Activated gamma-delta T cell (primary cell): ENCODE data around the gene CREB5.

Experiments
- DNase-seq: peaks from one replicate; lab custom pipeline; 2025; lab: John Stamatoyannopoulos, UW

Gene CREB5

GRCh38 chr7:28709748-28710147 is 297.4 kb downstream of the CREB5 start:
- DNase-seq: no peak

GRCh38 chr7:28711114-28711513 is 298.8 kb downstream of the CREB5 start:
- no peak for DNase-seq

GRCh38 chr7:28714459-28715120 is 302.3 kb downstream of the CREB5 start:
- DNase-seq: no peak

- DNase-seq: no peak
Observed at GRCh38 chr7:28717445-28718054, 305.2 kb downstream of the CREB5 start.

- DNase-seq: no peak
Observed at GRCh38 chr7:28718055-28718481, 305.8 kb downstream of the CREB5 start.

- DNase-seq: no peak
Observed at GRCh38 chr7:28718545-28718944, 306.2 kb downstream of the CREB5 start.

- no peak for DNase-seq
Observed at GRCh38 chr7:28722684-28723083, 310.4 kb downstream of the CREB5 start.

- no peak for DNase-seq
Observed at GRCh38 chr7:28723336-28723735, 311.0 kb downstream of the CREB5 start.

- DNase-seq: no peak
Observed at GRCh38 chr7:28724563-28724962, 312.2 kb downstream of the CREB5 start.

- no peak for DNase-seq
Observed at GRCh38 chr7:28725045-28725642, 312.8 kb downstream of the CREB5 start.

- DNase-seq: no peak
Observed at GRCh38 chr7:28725911-28726310, 313.6 kb downstream of the CREB5 start.

GRCh38 chr7:28726555-28726954 is 314.2 kb downstream of the CREB5 start:
- no peak for DNase-seq

- no peak for DNase-seq
Observed at GRCh38 chr7:28729281-28729680, 317.0 kb downstream of the CREB5 start.

- DNase-seq: no peak
Observed at GRCh38 chr7:28729727-28730126, 317.4 kb downstream of the CREB5 start.

- no peak for DNase-seq
Observed at GRCh38 chr7:28731092-28731658, 318.9 kb downstream of the CREB5 start.

- no peak for DNase-seq
Observed at GRCh38 chr7:28732071-28732869, 320.0 kb downstream of the CREB5 start.

- DNase-seq: no peak
Observed at GRCh38 chr7:28733035-28733434, 320.7 kb downstream of the CREB5 start.

GRCh38 chr7:28738412-28738811 is 326.1 kb downstream of the CREB5 start:
- no peak for DNase-seq

- no peak for DNase-seq
Observed at GRCh38 chr7:28739128-28739527, 326.8 kb downstream of the CREB5 start.

- DNase-seq: no peak
Observed at GRCh38 chr7:28739826-28740225, 327.5 kb downstream of the CREB5 start.

- DNase-seq: no peak
Observed at GRCh38 chr7:28744951-28745350, 332.6 kb downstream of the CREB5 start.

GRCh38 chr7:28745351-28745750 is 333.0 kb downstream of the CREB5 start:
- DNase-seq: no peak
